ENCODE data around the gene TSPAN11.

DNA sequence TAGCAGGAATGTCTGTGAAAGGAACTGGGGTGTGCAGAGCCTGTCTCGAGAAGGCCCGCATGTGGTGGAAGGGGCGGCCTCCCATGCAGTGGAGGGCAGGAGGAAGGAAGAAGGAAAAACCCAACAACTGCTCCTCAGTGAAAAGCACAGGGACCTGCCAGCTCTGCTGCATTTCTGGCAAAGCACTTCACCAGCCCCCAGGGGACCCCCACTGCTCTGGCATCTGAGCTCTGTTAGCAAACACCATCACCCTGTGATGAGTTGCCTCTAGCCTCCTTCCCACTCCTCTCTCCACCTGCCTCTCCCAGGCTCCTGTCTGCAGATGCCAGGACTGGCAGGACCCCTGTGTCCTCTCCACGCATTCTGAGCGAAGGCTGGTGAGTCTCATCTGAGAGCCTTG, 78.1 kb downstream of the TSPAN11 start:
- no peak for TF ChIP-seq EZH2 (IDR thresholded peaks at IDR 0.05; ENCODE audit: borderline replicate concordance, insufficient read depth, low read depth, low read length, poor library complexity, severe bottlenecking)
- TF ChIP-seq, protein P1, sequence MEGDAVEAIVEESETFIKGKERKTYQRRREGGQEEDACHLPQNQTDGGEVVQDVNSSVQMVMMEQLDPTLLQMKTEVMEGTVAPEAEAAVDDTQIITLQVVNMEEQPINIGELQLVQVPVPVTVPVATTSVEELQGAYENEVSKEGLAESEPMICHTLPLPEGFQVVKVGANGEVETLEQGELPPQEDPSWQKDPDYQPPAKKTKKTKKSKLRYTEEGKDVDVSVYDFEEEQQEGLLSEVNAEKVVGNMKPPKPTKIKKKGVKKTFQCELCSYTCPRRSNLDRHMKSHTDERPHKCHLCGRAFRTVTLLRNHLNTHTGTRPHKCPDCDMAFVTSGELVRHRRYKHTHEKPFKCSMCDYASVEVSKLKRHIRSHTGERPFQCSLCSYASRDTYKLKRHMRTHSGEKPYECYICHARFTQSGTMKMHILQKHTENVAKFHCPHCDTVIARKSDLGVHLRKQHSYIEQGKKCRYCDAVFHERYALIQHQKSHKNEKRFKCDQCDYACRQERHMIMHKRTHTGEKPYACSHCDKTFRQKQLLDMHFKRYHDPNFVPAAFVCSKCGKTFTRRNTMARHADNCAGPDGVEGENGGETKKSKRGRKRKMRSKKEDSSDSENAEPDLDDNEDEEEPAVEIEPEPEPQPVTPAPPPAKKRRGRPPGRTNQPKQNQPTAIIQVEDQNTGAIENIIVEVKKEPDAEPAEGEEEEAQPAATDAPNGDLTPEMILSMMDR (IDR thresholded peaks at IDR 0.05) = no peak
